CD14-positive monocyte (primary cell): ENCODE measurements around the gene KCNC1. TPM values are rescaled to one million over a fixed set of nuclear protein-coding genes. Genes with fewer than 3 reads are reported as not detected.

ENCODE experiments used
- DNase-seq, 3 donors: peaks; one replicate each; pipeline ENCODE4 v3.0.0-alpha.2; 2011 to 2022
- H2AFZ ChIP-seq: 2 replicates; pipeline ENCODE4 v1.6.0; 2012; ENCODE audit warnings: mild to moderate bottlenecking, low read depth, low read length, inconsistent platforms; ENCODE audit not compliant: insufficient read depth, poor library complexity, severe bottlenecking
- H3K27ac ChIP-seq, 2 donors: 1 replicate in 1 of 2; 2 replicates in 1 of 2; pipeline ENCODE4 v1.5.1; 2012 to 2013; ENCODE audit warnings: low read length in 2 of 2, control low read depth in 1 of 2, inconsistent platforms in 1 of 2, low read depth in 1 of 2, mild to moderate bottlenecking in 1 of 2
- H3K27me3 ChIP-seq, 2 donors: one replicate each; pipeline versions ENCODE4 v1.6.0 to v1.6.1; 2011 to 2013; ENCODE audit warnings: low read length in 2 of 2; ENCODE audit not compliant: control insufficient read depth in 2 of 2, insufficient read depth in 2 of 2
- H3K36me3 ChIP-seq, 2 donors: replicated peaks in 1 of 2; 1 replicate in 1 of 2; 2 replicates in 1 of 2; pipeline versions ENCODE4 v1.5.1 to v1.6.1; 2012 to 2013; ENCODE audit warnings: low read length in 2 of 2, control low read depth in 1 of 2, inconsistent platforms in 1 of 2, mild to moderate bottlenecking in 1 of 2; ENCODE audit not compliant: insufficient read depth in 2 of 2, control insufficient read depth in 1 of 2
- H3K4me1 ChIP-seq, 2 donors: 1 replicate in 1 of 2; 2 replicates in 1 of 2; pipeline versions ENCODE4 v1.5.1 to v1.6.1; 2012 to 2013; ENCODE audit warnings: low read length in 2 of 2, control low read depth in 1 of 2, inconsistent platforms in 1 of 2, mild to moderate bottlenecking in 1 of 2, moderate library complexity in 1 of 2; ENCODE audit not compliant: insufficient read depth in 2 of 2, control insufficient read depth in 1 of 2
- H3K4me2 ChIP-seq: replicated peaks from 2 replicates; pipeline ENCODE3; 2012; ENCODE audit warnings: low read length, moderate library complexity, mild to moderate bottlenecking; ENCODE audit not compliant: poor library complexity, severe bottlenecking; ENCODE audit errors: extremely low read depth
- H3K4me3 ChIP-seq, 3 experiments: fragments of 200-600 bp in 1 of 3; sonication (generic) in 1 of 3; replicated peaks in 1 of 3; 1 replicate in 2 of 3; 2 replicates in 1 of 3; pipeline ENCODE4 v1.5.1; 2011 to 2013; ENCODE audit warnings: low read length in 3 of 3, mild to moderate bottlenecking in 3 of 3, control low read depth in 2 of 3, low read depth in 2 of 3, inconsistent platforms in 1 of 3, moderate library complexity in 1 of 3
- H3K79me2 ChIP-seq: 2 replicates; pipeline ENCODE4 v1.6.0; 2012; ENCODE audit warnings: mild to moderate bottlenecking, control low read depth, inconsistent platforms, low read length, moderate library complexity; ENCODE audit not compliant: insufficient read depth
- H3K9ac ChIP-seq: 2 replicates; pipeline ENCODE4 v1.6.0; 2017; ENCODE audit warnings: low read length, mild to moderate bottlenecking; ENCODE audit not compliant: insufficient read depth, poor library complexity, severe bottlenecking
- H3K9me3 ChIP-seq, 2 donors: replicated peaks in 1 of 2; 1 replicate in 1 of 2; 2 replicates in 1 of 2; pipeline versions ENCODE4 v1.5.1 to v1.6.1; 2012 to 2013; ENCODE audit warnings: low read length in 2 of 2, control low read depth in 1 of 2; ENCODE audit not compliant: control insufficient read depth in 1 of 2, insufficient read depth in 1 of 2
- H4K20me1 ChIP-seq: 2 replicates; pipeline ENCODE4 v1.6.0; 2012; ENCODE audit warnings: mild to moderate bottlenecking, low read length, control low read depth, moderate library complexity; ENCODE audit not compliant: insufficient read depth
- H3K27ac Mint-ChIP-seq, 7 donors: one replicate each; pipeline ENCODE4 v1.8.0; 2020; ENCODE audit warnings: mild to moderate bottlenecking in 7 of 7, mixed read lengths in 7 of 7, moderate library complexity in 6 of 7, inconsistent platforms in 2 of 7
- H3K27me3 Mint-ChIP-seq, 3 donors: one replicate each; pipeline ENCODE4 v1.8.0; 2021 to 2022; ENCODE audit warnings: low read depth in 3 of 3, mild to moderate bottlenecking in 3 of 3, mixed read lengths in 3 of 3, moderate library complexity in 3 of 3, inconsistent platforms in 1 of 3
- H3K36me3 Mint-ChIP-seq, 2 donors: one replicate each; pipeline ENCODE4 v1.8.0; 2020; ENCODE audit warnings: mixed read lengths in 2 of 2, inconsistent platforms in 1 of 2, mild to moderate bottlenecking in 1 of 2
- H3K4me1 Mint-ChIP-seq: one replicate; pipeline ENCODE4 v1.8.0; 2020; ENCODE audit warnings: mild to moderate bottlenecking, mixed read lengths
- H3K4me3 Mint-ChIP-seq, 2 donors: one replicate each; pipeline ENCODE4 v1.8.0; 2020; ENCODE audit warnings: mild to moderate bottlenecking in 2 of 2, mixed read lengths in 2 of 2, moderate library complexity in 1 of 2
- H3K9me3 Mint-ChIP-seq, 7 donors: one replicate each; pipeline ENCODE4 v1.8.0; 2020 to 2022; ENCODE audit warnings: mixed read lengths in 7 of 7, mild to moderate bottlenecking in 6 of 7, moderate library complexity in 6 of 7, inconsistent platforms in 2 of 7
- WGBS: methylation state at CpG from one replicate; pipeline ENCODE4 v1.1.5; 2013; ENCODE audit warnings: missing lambda C conversion rate; ENCODE audit not compliant: insufficient coverage; 5-methylcytosine and 5-hydroxymethylcytosine counted together
- intact Hi-C, 2 donors: fragments of 100-400 bp; cut with micrococcal nuclease; formaldehyde crosslinking; loops; one replicate each; pipeline versions ENCODE4 v1.15.0 to v1.15.1; 2023
- polyA plus RNA-seq, 3 donors: library from polyadenylated mRNA; depleted of rRNA in 1 of 3; unstranded in 2 of 3; stranded (reverse) in 1 of 3; fragments of 300-500 nt in 2 of 3; fragments of >200 nt in 1 of 3; fragmentation: Illumina TruSeq in 2 of 3; gene quantifications; 1 replicate in 2 of 3; 2 replicates in 1 of 3; pipeline ENCODE4 v1.2.3, GENCODE V29; 2012 to 2021
- TF ChIP-seq, protein P1 (sequence below): fragments of 200-600 bp; IDR thresholded peaks from one replicate; pipeline ENCODE4 v1.8.0; 2022; ENCODE audit warnings: antibody characterized with exemption, mild to moderate bottlenecking

The KCNC1 gene
- polyA plus RNA-seq, 3 donors: not detected

DNA sequence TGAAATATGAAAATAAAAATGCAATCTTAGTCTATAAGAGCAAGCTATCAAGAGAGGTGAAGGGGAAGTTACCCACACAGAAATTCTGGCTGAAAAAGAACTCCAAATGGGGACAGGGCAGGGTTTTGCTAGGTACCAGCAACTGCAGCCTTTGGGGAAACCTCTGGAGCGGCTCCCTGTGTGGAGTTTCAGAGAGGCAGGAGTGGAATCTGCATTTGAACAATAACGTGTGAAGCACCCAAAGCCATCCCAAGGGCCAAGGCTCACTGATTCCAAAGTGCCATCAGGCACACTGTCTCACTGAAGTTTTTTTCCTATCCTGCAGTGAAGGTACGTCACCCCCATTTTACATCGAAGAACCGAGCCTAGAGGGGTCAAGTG lies 87.8 kb downstream of the KCNC1 start:
- Histone ChIP-seq H3K9ac (no peak overlapping the region), H3K9me3 (no peaks in the 10 kb centered on the region), H3K27ac (no peak overlapping the region), H4K20me1 (no peaks in the 10 kb centered on the region), H3K36me3 (no peaks in the 10 kb centered on the region), H3K4me2 (no peak overlapping the region), H3K79me2 (no peaks in the 10 kb centered on the region), H3K4me3 (no peak overlapping the region), H3K4me1 (no peaks in the 10 kb centered on the region), H2AFZ (no peak overlapping the region), H3K27me3 (no peaks in the 10 kb centered on the region)
- H3K27ac Mint-ChIP-seq: no peak overlapping the region
- 83% methylated on average over 1 of the region's 5 CpGs for WGBS
- no peak overlapping the region for H3K4me3 Mint-ChIP-seq
- DNase-seq: no peak
- H3K4me1 Mint-ChIP-seq: peaks cover 6% of the 10 kb centered on the region
- peaks cover 0 to 2% (median 0%) of the 10 kb centered on the region in 3 donors for H3K27me3 Mint-ChIP-seq
- no peaks in the 10 kb centered on the region for H3K9me3 Mint-ChIP-seq
- intact Hi-C loops: no loop called here
- peaks cover 0 to 1% of the 10 kb centered on the region in 2 donors for H3K36me3 Mint-ChIP-seq
- TF ChIP-seq, protein P1, sequence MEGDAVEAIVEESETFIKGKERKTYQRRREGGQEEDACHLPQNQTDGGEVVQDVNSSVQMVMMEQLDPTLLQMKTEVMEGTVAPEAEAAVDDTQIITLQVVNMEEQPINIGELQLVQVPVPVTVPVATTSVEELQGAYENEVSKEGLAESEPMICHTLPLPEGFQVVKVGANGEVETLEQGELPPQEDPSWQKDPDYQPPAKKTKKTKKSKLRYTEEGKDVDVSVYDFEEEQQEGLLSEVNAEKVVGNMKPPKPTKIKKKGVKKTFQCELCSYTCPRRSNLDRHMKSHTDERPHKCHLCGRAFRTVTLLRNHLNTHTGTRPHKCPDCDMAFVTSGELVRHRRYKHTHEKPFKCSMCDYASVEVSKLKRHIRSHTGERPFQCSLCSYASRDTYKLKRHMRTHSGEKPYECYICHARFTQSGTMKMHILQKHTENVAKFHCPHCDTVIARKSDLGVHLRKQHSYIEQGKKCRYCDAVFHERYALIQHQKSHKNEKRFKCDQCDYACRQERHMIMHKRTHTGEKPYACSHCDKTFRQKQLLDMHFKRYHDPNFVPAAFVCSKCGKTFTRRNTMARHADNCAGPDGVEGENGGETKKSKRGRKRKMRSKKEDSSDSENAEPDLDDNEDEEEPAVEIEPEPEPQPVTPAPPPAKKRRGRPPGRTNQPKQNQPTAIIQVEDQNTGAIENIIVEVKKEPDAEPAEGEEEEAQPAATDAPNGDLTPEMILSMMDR: no peak

DNA sequence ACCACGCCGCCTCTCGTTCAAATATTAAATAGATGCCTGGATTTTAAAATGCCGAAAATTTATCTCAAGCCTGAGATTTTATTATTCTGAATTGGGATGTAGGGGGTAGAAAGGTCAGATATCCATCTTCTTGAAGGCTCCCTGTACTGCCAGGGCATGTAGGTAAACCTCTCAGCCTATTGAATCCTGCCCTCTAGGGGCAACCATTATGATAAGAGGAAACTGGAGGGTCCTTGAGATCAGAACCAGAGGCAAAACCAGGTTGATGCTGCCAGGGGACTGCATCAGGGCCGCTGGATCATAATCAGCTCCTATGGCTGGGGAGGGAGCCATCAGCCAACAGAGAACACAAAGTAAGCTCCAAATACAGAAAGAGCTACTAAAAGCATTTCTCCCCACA lies 92.4 kb downstream of the KCNC1 start:
- Histone ChIP-seq H3K79me2 (no peaks in the 10 kb centered on the region), H3K9me3 (no peaks in the 10 kb centered on the region), H3K4me3 (no peak overlapping the region), H3K36me3 (no peaks in the 10 kb centered on the region), H3K4me2 (no peak overlapping the region), H3K4me1 (no peaks in the 10 kb centered on the region), H2AFZ (no peak overlapping the region), H3K9ac (no peak overlapping the region), H4K20me1 (no peaks in the 10 kb centered on the region), H3K27me3 (no peaks in the 10 kb centered on the region), H3K27ac (no peak overlapping the region)
- H3K27ac Mint-ChIP-seq: no peak overlapping the region
- no peaks in the 10 kb centered on the region for H3K27me3 Mint-ChIP-seq
- H3K36me3 Mint-ChIP-seq: peaks cover 0 to 5% of the 10 kb centered on the region in 2 donors
- H3K9me3 Mint-ChIP-seq: no peaks in the 10 kb centered on the region
- intact Hi-C loops: no loop called here
- no peak overlapping the region for H3K4me3 Mint-ChIP-seq
- no CpG with 5 or more reads among the region's 5 CpGs for WGBS
- TF ChIP-seq, protein P1: no peak
- no peak for DNase-seq
- peaks cover 3% of the 10 kb centered on the region for H3K4me1 Mint-ChIP-seq
